Neutrophil (primary cell): ENCODE data around the gene LDLRAD3.

Experiments used
- H3K27ac ChIP-seq: fragments of 200-600 bp; sonication (generic); 2 replicates; pipeline ENCODE4 v1.5.1; 2016; ENCODE audit warnings: mild to moderate bottlenecking, moderate library complexity
- H3K27me3 ChIP-seq: fragments of 200-600 bp; sonication (generic); 2 replicates; pipeline ENCODE4 v1.6.0; 2016; ENCODE audit warnings: mild to moderate bottlenecking
- H3K36me3 ChIP-seq: fragments of 200-600 bp; sonication (generic); 2 replicates; pipeline ENCODE4 v1.5.1; 2017
- H3K4me1 ChIP-seq, 2 experiments: fragments of 200-600 bp in 1 of 2; sonication (generic) in 1 of 2; 1 replicate in 1 of 2; 2 replicates in 1 of 2; pipeline versions ENCODE4 v1.5.1 to v1.6.1; 2013 to 2016; ENCODE audit warnings: low read depth in 1 of 2, low read length in 1 of 2, mild to moderate bottlenecking in 1 of 2, moderate library complexity in 1 of 2; ENCODE audit not compliant: control insufficient read depth in 1 of 2, insufficient read depth in 1 of 2
- H3K4me3 ChIP-seq, 2 experiments: fragments of 200-600 bp in 1 of 2; sonication (generic) in 1 of 2; 1 replicate in 1 of 2; 2 replicates in 1 of 2; pipeline ENCODE4 v1.5.1; 2013 to 2016; ENCODE audit warnings: low read depth in 1 of 2, low read length in 1 of 2, mild to moderate bottlenecking in 1 of 2, moderate library complexity in 1 of 2
- H3K9me3 ChIP-seq: fragments of 200-600 bp; sonication (generic); 2 replicates; pipeline ENCODE4 v1.5.1; 2016
- TF ChIP-seq, protein P1 (sequence below): fragments of 200-600 bp; sonication (generic); IDR thresholded peaks from 2 replicates; pipeline ENCODE4 v1.5.1; 2016; ENCODE audit warnings: antibody characterized with exemption

Gene LDLRAD3

DNA sequence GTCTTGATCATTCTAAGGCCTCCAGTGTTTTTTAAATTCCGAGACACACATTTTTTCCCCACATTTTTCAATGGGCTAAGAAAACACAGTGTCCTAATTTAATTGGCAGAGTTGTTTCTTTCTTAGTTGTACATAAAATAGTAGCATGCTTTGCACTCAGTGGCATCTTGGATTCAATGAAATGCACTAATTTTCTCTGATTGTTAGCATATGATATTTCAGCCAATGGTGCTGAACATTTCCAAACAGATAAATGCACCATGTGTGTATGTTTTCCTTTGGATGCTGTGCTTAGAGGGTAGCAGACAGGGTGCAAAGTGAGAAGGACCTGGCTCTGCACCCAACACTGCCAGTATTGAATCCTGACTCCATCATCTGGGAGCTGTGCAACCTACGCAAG, 103.5 kb downstream of the LDLRAD3 start:
- H3K27ac ChIP-seq, result no peak overlapping the region
- H3K4me3 ChIP-seq, result no peak overlapping the region
- H3K27me3 ChIP-seq, result no peaks in the 10 kb centered on the region
- no peaks in the 10 kb centered on the region for H3K36me3 ChIP-seq
- H3K9me3 ChIP-seq, result no peaks in the 10 kb centered on the region
- no peaks in the 10 kb centered on the region for H3K4me1 ChIP-seq
- TF ChIP-seq, protein P1, sequence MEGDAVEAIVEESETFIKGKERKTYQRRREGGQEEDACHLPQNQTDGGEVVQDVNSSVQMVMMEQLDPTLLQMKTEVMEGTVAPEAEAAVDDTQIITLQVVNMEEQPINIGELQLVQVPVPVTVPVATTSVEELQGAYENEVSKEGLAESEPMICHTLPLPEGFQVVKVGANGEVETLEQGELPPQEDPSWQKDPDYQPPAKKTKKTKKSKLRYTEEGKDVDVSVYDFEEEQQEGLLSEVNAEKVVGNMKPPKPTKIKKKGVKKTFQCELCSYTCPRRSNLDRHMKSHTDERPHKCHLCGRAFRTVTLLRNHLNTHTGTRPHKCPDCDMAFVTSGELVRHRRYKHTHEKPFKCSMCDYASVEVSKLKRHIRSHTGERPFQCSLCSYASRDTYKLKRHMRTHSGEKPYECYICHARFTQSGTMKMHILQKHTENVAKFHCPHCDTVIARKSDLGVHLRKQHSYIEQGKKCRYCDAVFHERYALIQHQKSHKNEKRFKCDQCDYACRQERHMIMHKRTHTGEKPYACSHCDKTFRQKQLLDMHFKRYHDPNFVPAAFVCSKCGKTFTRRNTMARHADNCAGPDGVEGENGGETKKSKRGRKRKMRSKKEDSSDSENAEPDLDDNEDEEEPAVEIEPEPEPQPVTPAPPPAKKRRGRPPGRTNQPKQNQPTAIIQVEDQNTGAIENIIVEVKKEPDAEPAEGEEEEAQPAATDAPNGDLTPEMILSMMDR, result no peak

DNA sequence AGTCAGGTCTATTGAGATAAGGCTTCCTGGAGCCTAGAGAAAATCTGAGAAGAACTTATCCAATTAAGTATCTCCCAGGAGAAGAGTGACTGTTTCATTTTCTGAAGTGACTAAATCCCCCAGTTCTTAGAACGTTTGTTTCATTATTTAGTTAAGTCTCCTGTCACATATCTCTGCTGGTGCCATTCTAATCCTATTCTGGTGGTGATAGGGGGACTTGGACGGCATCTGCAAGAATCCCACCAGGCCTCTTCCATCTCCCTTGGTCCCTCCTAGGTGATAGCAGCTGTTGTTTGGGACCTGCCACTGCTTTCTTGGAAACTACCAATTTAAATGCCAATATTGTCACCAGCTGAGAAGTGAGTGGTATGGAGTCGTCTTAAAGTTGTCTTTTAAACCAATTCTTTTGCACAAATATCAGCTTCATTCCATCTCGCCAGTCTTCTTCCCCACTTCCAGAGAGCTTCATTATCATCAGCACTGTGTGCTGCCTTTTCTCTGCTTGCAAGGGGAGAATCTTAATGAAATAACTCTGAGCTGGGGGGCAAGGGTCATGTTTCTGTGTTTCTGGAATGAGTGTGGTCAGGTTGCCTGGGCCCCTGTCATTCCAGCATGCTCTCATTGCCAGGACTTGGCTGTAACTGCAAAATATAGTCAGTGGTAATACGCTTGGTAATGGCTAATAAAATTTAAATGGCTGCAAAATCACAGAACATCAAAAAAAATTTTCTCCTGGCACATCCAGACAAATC, 104.8 kb downstream of the LDLRAD3 start:
- no peaks in the 10 kb centered on the region for H3K9me3 ChIP-seq
- no peak overlapping the region for H3K27ac ChIP-seq
- no peaks in the 10 kb centered on the region for H3K27me3 ChIP-seq
- no peaks in the 10 kb centered on the region for H3K36me3 ChIP-seq
- H3K4me3 ChIP-seq, result no peak overlapping the region
- TF ChIP-seq, protein P1, result no peak
- H3K4me1 ChIP-seq, result peaks cover 0 to under 1% of the 10 kb centered on the region in 2 experiments

DNA sequence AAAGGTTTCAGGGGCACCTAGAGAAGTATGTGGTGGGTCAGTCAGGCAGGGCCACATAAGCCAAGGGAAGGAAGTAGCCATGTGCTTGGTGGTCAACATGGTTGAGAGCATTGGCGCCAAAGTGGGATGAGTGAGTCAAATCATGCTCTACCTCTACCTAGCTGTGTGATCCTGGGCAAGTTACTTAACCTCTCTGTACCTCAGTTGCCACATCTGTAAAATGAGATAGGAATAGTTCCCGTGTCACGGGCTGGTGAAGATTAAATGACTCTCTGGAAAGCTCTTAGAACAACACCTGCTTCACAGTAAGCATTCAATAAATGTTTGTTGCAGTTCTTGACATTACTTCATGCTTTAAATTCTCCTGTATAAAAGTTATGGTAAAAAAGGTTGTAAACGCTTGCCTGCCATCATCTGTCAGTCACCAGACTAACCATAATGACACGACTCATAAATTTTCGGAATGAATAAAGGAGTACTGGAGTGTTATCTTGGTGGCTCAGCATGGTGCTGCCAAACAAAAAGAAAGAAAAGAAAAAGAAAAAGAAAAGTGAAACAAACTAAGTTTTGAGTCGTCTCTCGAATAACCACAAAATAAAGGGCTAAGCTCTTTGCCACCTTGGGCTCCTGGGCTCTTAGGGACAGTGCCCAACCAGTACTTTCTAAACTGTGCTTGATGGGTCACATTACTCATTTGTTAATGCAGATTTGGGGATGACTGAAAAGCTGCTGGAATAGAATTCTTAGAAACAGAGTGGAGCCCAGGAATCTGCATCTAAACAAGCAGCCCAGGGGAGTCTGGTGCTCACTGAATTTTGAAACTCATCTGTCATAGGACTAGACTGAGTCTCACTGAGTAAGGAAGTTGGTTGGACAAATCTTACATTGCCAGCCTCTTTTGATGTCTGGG, 107.6 kb downstream of the LDLRAD3 start:
- no peaks in the 10 kb centered on the region for H3K27me3 ChIP-seq
- TF ChIP-seq, protein P1, result no peak
- H3K36me3 ChIP-seq, result no peaks in the 10 kb centered on the region
- no peaks in the 10 kb centered on the region for H3K9me3 ChIP-seq
- peaks cover 0 to 4% of the 10 kb centered on the region in 2 experiments for H3K4me1 ChIP-seq
- no peak overlapping the region for H3K4me3 ChIP-seq
- no peak overlapping the region for H3K27ac ChIP-seq

DNA sequence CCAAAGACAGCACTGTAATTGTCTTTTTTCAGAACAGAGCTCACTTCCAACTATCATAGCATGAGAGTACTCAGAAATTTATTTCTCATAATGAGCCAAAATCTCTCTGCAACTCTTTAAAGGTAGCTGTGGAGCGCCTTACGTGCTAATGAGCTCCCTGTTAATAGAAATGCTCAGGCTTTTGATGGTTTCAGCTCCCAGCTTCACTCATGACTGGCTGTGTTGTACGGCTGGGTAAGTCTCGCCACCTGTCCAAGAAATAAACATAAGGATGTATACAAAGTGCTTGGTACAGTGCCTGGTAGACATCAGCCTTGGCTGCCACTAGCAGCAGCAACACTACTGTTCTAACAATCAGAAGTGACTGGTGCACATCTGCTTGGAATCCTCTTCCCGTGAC, 109.4 kb downstream of the LDLRAD3 start:
- Histone ChIP-seq H3K9me3 (no peaks in the 10 kb centered on the region), H3K4me3 (no peak overlapping the region), H3K4me1 (peaks cover 0 to 4% of the 10 kb centered on the region in 2 experiments), H3K36me3 (no peaks in the 10 kb centered on the region), H3K27ac (no peak overlapping the region), H3K27me3 (no peaks in the 10 kb centered on the region)
- TF ChIP-seq, protein P1, result no peak

DNA sequence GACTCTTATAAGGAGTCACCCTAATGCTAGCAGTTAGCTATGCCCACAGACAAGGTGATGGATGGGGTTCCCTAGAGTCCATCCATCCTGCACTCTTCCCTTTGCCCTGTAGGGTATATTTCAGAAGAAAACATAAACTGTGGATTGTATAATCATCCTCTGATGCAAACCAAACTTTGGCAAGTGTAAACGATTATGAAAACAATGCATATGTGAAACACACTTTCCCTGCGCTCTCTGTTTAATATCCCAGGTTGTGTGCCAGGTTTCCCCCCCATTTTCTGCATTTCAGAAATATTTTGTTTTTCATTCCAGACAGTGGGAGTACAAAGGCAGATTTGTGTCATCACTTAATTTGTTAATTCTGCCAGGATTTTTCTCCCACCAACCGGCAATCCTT, 110.0 kb downstream of the LDLRAD3 start:
- peaks cover 0 to 4% of the 10 kb centered on the region in 2 experiments for H3K4me1 ChIP-seq
- no peak overlapping the region for H3K27ac ChIP-seq
- no peaks in the 10 kb centered on the region for H3K9me3 ChIP-seq
- H3K27me3 ChIP-seq, result no peaks in the 10 kb centered on the region
- H3K4me3 ChIP-seq, result no peak overlapping the region
- no peaks in the 10 kb centered on the region for H3K36me3 ChIP-seq
- TF ChIP-seq, protein P1, result no peak
